GM12878 (cell line): ENCODE data around the gene ACSL1. TPM values are rescaled to one million over a fixed set of nuclear protein-coding genes. Genes with fewer than 3 reads are reported as not detected.

Experiments
- ATAC-seq: fragments of 200-7000 bp; cut with Tn5 transposase; 3 replicates; pipeline ENCODE4 v1.9.1; 2020; ENCODE audit warnings: mild to moderate bottlenecking, moderate library complexity
- BruUV-seq: library from RNA; stranded (reverse); fragments of 400-500 nt; replicated peaks from 2 replicates; lab custom pipeline; 2021; lab: Mats Ljungman, UMichigan
- CTCF ChIA-PET: fragments of 300-600 bp; sonication (Branson Sonifier 250); formaldehyde crosslinking; extraction: SDS; loops from one replicate; lab custom pipeline; 2021; ENCODE audit warnings: inconsistent platforms; lab: Yijun Ruan, JAX
- POLR2A ChIA-PET: fragments of 350-600 bp; formaldehyde crosslinking; extraction: SDS; loops from one replicate; lab custom pipeline; 2021; ENCODE audit warnings: inconsistent platforms; lab: Charles Lee
- RAD21 ChIA-PET: fragments of 300-600 bp; sonication (Branson Sonifier 250); formaldehyde crosslinking; loops from one replicate; lab custom pipeline; 2023; ENCODE audit warnings: antibody characterized with exemption; ENCODE audit not compliant: unreplicated experiment; lab: Charles Lee
- SMC1A ChIA-PET: fragments of 300-600 bp; sonication (Branson Sonifier 250); formaldehyde crosslinking; loops from one replicate; lab custom pipeline; 2023; ENCODE audit not compliant: unreplicated experiment, uncharacterized antibody; lab: Charles Lee
- DNase-seq: peaks from one replicate; pipeline ENCODE4 v3.0.0-alpha.2; 2011; ENCODE audit warnings: low read depth, low spot score
- FAIRE-seq: peaks from 3 replicates; lab custom pipeline; 2011; peaks lifted over from hg19 to GRCh38; lab: Jason Lieb, UNC
- H2AFZ ChIP-seq: 2 replicates; pipeline ENCODE4 v1.6.0; 2011; ENCODE audit warnings: low read depth, low read length, control low read depth; ENCODE audit not compliant: control insufficient read depth
- H3K27ac ChIP-seq: 2 replicates; pipeline ENCODE4 v1.5.1; 2011; ENCODE audit warnings: control low read depth; ENCODE audit not compliant: control insufficient read depth, insufficient read depth
- H3K27me3 ChIP-seq, 2 experiments: replicated peaks in 1 of 2; 2 replicates each; pipeline versions ENCODE4 v1.6.0 to v1.6.1; 2011; ENCODE audit warnings: low read length in 1 of 2; ENCODE audit not compliant: control insufficient read depth in 2 of 2, insufficient read depth in 2 of 2
- H3K36me3 ChIP-seq, 2 experiments: 2 replicates each; pipeline ENCODE4 v1.5.1; 2011; ENCODE audit warnings: low read length in 1 of 2; ENCODE audit not compliant: control insufficient read depth in 2 of 2, insufficient read depth in 2 of 2
- H3K4me1 ChIP-seq: 2 replicates; pipeline ENCODE4 v1.6.1; 2011; ENCODE audit warnings: mild to moderate bottlenecking, low read length, moderate library complexity, mixed read lengths; ENCODE audit not compliant: control insufficient read depth, insufficient read depth
- H3K4me2 ChIP-seq: 2 replicates; pipeline ENCODE4 v1.6.0; 2011; ENCODE audit warnings: control low read depth; ENCODE audit not compliant: control insufficient read depth, insufficient read depth
- H3K4me3 ChIP-seq: fragments of 200-600 bp; sonication (generic); 2 replicates; pipeline ENCODE4 v1.5.1; 2016
- H3K79me2 ChIP-seq: 2 replicates; pipeline ENCODE4 v1.6.0; 2011; ENCODE audit warnings: low read length; ENCODE audit not compliant: control insufficient read depth, insufficient read depth
- H3K9ac ChIP-seq: 2 replicates; pipeline ENCODE4 v1.8.0; 2011; ENCODE audit warnings: low read length, control low read depth, mixed read lengths; ENCODE audit not compliant: control insufficient read depth, insufficient read depth
- H3K9me3 ChIP-seq: replicated peaks from 3 replicates; pipeline ENCODE4 v1.5.1; 2011; ENCODE audit warnings: mild to moderate bottlenecking, low read length; ENCODE audit not compliant: control insufficient read depth, insufficient read depth
- H4K20me1 ChIP-seq: 2 replicates; pipeline ENCODE4 v1.6.0; 2011; ENCODE audit not compliant: control insufficient read depth, insufficient read depth
- ATF3 ChIP-seq: IDR thresholded peaks from 2 replicates; pipeline ENCODE4 v1.6.1; 2011; ENCODE audit warnings: low read depth, mild to moderate bottlenecking, low read length, moderate library complexity, borderline replicate concordance; ENCODE audit errors: extremely low read depth
- CBX5 ChIP-seq: sonication (generic); IDR thresholded peaks from 2 replicates; pipeline ENCODE4 v1.6.1; 2016; ENCODE audit warnings: low read depth, moderate library complexity, mild to moderate bottlenecking, inconsistent platforms
- DPF2 ChIP-seq: fragments of 450-650 bp; IDR thresholded peaks from 2 replicates; pipeline ENCODE4 v1.6.1; 2017; ENCODE audit warnings: mild to moderate bottlenecking
- E2F4 ChIP-seq: IDR thresholded peaks from 2 replicates; pipeline ENCODE4 v1.6.1; 2012; ENCODE audit warnings: low read depth, low read length, improper control_type of control experiment
- ESRRA ChIP-seq: IDR thresholded peaks from 2 replicates; pipeline ENCODE4 v1.6.1; 2012; ENCODE audit warnings: mild to moderate bottlenecking, low read length, improper control_type of control experiment
- FOXK2 ChIP-seq: fragments of 450-650 bp; IDR thresholded peaks from 2 replicates; pipeline ENCODE4 v1.6.1; 2017; ENCODE audit warnings: mild to moderate bottlenecking, moderate library complexity
- JUNB ChIP-seq: IDR thresholded peaks from 2 replicates; pipeline ENCODE4 v1.6.1; 2016; ENCODE audit warnings: antibody characterized with exemption, mild to moderate bottlenecking
- KDM1A ChIP-seq: fragments of 200-600 bp; sonication (generic); IDR thresholded peaks from 2 replicates; pipeline ENCODE4 v1.6.1; 2016; ENCODE audit warnings: borderline replicate concordance
- NFXL1 ChIP-seq: fragments of 450-650 bp; IDR thresholded peaks from 2 replicates; pipeline ENCODE4 v1.6.1; 2017; ENCODE audit warnings: antibody characterized with exemption, mild to moderate bottlenecking, borderline replicate concordance
- PML ChIP-seq: IDR thresholded peaks from 2 replicates; pipeline ENCODE4 v1.6.1; 2012; ENCODE audit warnings: low read length, inconsistent platforms
- SKIL ChIP-seq: fragments of 450-650 bp; IDR thresholded peaks from 2 replicates; pipeline ENCODE4 v1.6.1; 2017; ENCODE audit warnings: mild to moderate bottlenecking, low read depth, inconsistent platforms; ENCODE audit not compliant: poor library complexity, severe bottlenecking
- SRF ChIP-seq, 2 experiments: IDR thresholded peaks; 2 replicates each; pipeline ENCODE4 v1.6.1; 2011; ENCODE audit warnings: low read depth in 2 of 2, low read length in 2 of 2, mild to moderate bottlenecking in 1 of 2, moderate library complexity in 1 of 2
- TCF12 ChIP-seq: IDR thresholded peaks from 2 replicates; pipeline ENCODE4 v1.6.1; 2011; ENCODE audit warnings: low read depth, mild to moderate bottlenecking, low read length
- ZNF207 ChIP-seq: fragments of 450-650 bp; IDR thresholded peaks from 2 replicates; pipeline ENCODE4 v1.6.1; 2014; ENCODE audit warnings: antibody characterized with exemption, mild to moderate bottlenecking, borderline replicate concordance
- WGBS: methylation state at CpG from one replicate; pipeline ENCODE4 v1.1.6; 2016; ENCODE audit warnings: low lambda C conversion rate; ENCODE audit not compliant: insufficient replicate concordance, insufficient coverage; ENCODE audit errors: missing lambda C conversion rate; 5-methylcytosine and 5-hydroxymethylcytosine counted together
- in situ Hi-C: fragments of 300-500 bp; cut with MboI; formaldehyde crosslinking; loops from 9 replicates; pipeline ENCODE4 v1.14.3; 2018; ENCODE audit warnings: mixed read lengths
- intact Hi-C: fragments of 100-400 bp; cut with micrococcal nuclease; formaldehyde crosslinking; loops from one replicate; pipeline ENCODE4 v1.14.2; 2022; ENCODE audit not compliant: unreplicated experiment
- polyA plus RNA-seq, 11 experiments: library from polyadenylated mRNA; depleted of rRNA in 4 of 11; unstranded in 6 of 11; stranded (reverse) in 5 of 11; fragments of >200 nt; fragmentation: Nextera tagmentation in 4 of 11; fragmentation: Illumina TruSeq in 1 of 11; extraction: Ambion mirVana in 4 of 11; extraction: Trizol in 1 of 11; gene quantifications; 1 replicate in 1 of 11; 2 replicates in 10 of 11; pipeline versions ENCODE4 v1.2.1 to v1.2.3, GENCODE V29; 2011 to 2016; ENCODE audit warnings: inconsistent platforms in 2 of 11, missing spikeins in 2 of 11, low read depth in 1 of 11
- total RNA-seq, 4 experiments: library from RNA; depleted of rRNA in 3 of 4; stranded (reverse); fragments of >200 nt in 3 of 4; fragmentation: Illumina TruSeq in 1 of 4; extraction: Trizol in 1 of 4; gene quantifications; 2 replicates each; pipeline versions ENCODE4 v1.2.1 to v1.2.3, GENCODE V29; 2013 to 2021
- TF ChIP-seq, protein P1 (sequence below): fragments of 450-650 bp; IDR thresholded peaks from 2 replicates; pipeline ENCODE4 v1.6.1; 2017; ENCODE audit warnings: mild to moderate bottlenecking, moderate library complexity

ACSL1 gene
- total and polyA plus RNA-seq, 10 of the 15 experiments (the other 5 are each of a cell fraction or from before 2014, with no cell fraction given), result 30.7 to 68.1 (median 58.7) TPM

DNA sequence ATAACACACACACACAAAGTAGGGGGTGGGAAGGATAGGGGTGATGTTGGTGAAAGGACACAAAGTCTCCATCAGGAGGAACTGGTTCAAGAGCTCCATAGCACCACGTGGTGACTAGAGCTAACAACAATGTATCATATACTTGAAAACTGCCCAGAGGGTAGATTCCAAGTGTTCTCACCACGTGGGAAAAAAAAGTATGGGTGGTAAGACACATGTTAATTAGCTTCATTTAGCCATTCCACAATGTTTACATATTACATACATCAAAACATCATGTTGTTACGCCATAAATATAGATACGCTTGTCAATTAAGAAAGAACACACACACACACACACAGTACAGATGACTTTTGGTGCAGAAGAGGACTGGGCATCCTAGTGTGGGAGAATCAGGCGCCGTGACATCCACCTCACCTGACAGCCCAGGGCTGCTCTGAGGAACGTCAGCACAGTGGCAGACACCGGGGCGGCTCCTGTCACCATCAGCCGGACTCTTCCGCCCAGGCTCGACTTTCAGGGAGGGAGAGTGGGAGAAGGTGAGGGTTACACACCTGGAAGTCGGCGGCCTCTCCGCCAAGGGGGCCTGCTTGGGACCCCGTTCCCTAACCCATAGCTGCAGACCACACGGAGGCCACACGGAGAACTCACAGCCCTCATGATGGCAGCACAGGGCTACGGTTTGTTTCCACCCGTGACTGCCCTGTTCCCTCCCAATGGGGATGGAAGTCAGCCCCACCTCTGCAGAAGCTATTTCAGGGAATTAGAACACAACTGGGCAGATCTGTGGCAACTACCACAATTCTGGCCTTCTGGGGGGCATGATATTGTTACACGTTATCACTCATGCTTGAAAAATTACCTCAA lies 60.1 kb downstream of the ACSL1 start:
- Histone ChIP-seq H3K36me3 (peaks cover 29 to 36% of the 10 kb centered on the region in 2 experiments), H3K9ac (no peak overlapping the region), H3K4me3 (no peak overlapping the region), H3K9me3 (no peaks in the 10 kb centered on the region), H3K4me2 (no peak overlapping the region), H3K27ac (no peak overlapping the region), H3K79me2 (no peaks in the 10 kb centered on the region), H2AFZ (no peak overlapping the region), H4K20me1 (no peaks in the 10 kb centered on the region), H3K27me3 (no peaks in the 10 kb centered on the region), H3K4me1 (peaks cover 5% of the 10 kb centered on the region)
- BruUV-seq, result no TSS peak
- DNase-seq (no peak), ATAC-seq (no peak), FAIRE-seq (no peak)
- WGBS, result 94% methylated on average over 19 of the region's 21 CpGs
- ChIA-PET POLR2A (no interaction called here), CTCF (no interaction called here), RAD21 (no interaction called here), SMC1A (interaction anchor here (2.4 kb wide), 1 partner anchor 8 kb away, joined by 5 read pairs; no protein-coding TSS in a partner anchor)
- intact Hi-C loops, result no loop called here
- in situ Hi-C loops, result no loop called here
- no peak for TF ChIP-seq TCF12
- TF ChIP-seq SKIL, result no peak
- no peak for TF ChIP-seq E2F4
- no peak for TF ChIP-seq CBX5
- no peak for TF ChIP-seq SRF (IDR thresholded peaks at IDR 0.05; ENCODE audit: low read depth in 2 of 2, low read length in 2 of 2)
- no peak for TF ChIP-seq ESRRA
- no peak for TF ChIP-seq FOXK2
- TF ChIP-seq PML, result no peak
- no peak for TF ChIP-seq ZNF207
- TF ChIP-seq, protein P1, sequence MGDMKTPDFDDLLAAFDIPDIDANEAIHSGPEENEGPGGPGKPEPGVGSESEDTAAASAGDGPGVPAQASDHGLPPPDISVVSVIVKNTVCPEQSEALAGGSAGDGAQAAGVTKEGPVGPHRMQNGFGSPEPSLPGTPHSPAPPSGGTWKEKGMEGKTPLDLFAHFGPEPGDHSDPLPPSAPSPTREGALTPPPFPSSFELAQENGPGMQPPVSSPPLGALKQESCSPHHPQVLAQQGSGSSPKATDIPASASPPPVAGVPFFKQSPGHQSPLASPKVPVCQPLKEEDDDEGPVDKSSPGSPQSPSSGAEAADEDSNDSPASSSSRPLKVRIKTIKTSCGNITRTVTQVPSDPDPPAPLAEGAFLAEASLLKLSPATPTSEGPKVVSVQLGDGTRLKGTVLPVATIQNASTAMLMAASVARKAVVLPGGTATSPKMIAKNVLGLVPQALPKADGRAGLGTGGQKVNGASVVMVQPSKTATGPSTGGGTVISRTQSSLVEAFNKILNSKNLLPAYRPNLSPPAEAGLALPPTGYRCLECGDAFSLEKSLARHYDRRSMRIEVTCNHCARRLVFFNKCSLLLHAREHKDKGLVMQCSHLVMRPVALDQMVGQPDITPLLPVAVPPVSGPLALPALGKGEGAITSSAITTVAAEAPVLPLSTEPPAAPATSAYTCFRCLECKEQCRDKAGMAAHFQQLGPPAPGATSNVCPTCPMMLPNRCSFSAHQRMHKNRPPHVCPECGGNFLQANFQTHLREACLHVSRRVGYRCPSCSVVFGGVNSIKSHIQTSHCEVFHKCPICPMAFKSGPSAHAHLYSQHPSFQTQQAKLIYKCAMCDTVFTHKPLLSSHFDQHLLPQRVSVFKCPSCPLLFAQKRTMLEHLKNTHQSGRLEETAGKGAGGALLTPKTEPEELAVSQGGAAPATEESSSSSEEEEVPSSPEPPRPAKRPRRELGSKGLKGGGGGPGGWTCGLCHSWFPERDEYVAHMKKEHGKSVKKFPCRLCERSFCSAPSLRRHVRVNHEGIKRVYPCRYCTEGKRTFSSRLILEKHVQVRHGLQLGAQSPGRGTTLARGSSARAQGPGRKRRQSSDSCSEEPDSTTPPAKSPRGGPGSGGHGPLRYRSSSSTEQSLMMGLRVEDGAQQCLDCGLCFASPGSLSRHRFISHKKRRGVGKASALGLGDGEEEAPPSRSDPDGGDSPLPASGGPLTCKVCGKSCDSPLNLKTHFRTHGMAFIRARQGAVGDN, result no peak
- no peak for TF ChIP-seq NFXL1
- no peak for TF ChIP-seq DPF2
- TF ChIP-seq JUNB, result no peak
- TF ChIP-seq KDM1A, result no peak
- no peak for TF ChIP-seq ATF3
